Body of pancreas (tissue), 4 donors: ENCODE data around the gene GTF3C5.

Experiments
- CTCF ChIP-seq, 7 experiments: fragments of 450-650 bp in 4 of 7; fragments of 200-600 bp in 3 of 7; sonication (generic) in 3 of 7; IDR thresholded peaks; one replicate each; pipeline ENCODE4 v1.5.1; 2016 to 2019; ENCODE audit warnings: antibody characterized with exemption in 7 of 7
- POLR2A ChIP-seq, 3 donors: fragments of 450-650 bp; IDR thresholded peaks; one replicate each; pipeline ENCODE4 v1.6.1; 2016; ENCODE audit warnings: antibody characterized with exemption in 3 of 3, mild to moderate bottlenecking in 2 of 3

GRCh38 chr9:133030317-133031129, at the start of gene GTF3C5:
- peak; percentile 19 to 79 (median 70) for TF ChIP-seq POLR2A (IDR thresholded peaks at IDR 0.05)
- TF ChIP-seq CTCF (IDR thresholded peaks at IDR 0.05): peak in 4 of 7 experiments; percentile 18 to 39 (median 26)
